GM12878 (cell line): Measurements from ENCODE around the gene FAM76A. TPM values are rescaled to one million over a fixed set of nuclear protein-coding genes. Genes with fewer than 3 reads are reported as not detected.
A peak's percentile ranks its signal among the peaks of the same experiment; 100 is the strongest.

Experiments used
- ATAC-seq: fragments of 200-7000 bp; cut with Tn5 transposase; 3 replicates; pipeline ENCODE4 v1.9.1; 2020; ENCODE audit warnings: mild to moderate bottlenecking, moderate library complexity
- BruUV-seq: library from RNA; stranded (reverse); fragments of 400-500 nt; replicated peaks from 2 replicates; lab custom pipeline; 2021; lab: Mats Ljungman, UMichigan
- CTCF ChIA-PET: fragments of 300-600 bp; sonication (Branson Sonifier 250); formaldehyde crosslinking; extraction: SDS; loops from one replicate; lab custom pipeline; 2021; ENCODE audit warnings: inconsistent platforms; lab: Yijun Ruan, JAX
- POLR2A ChIA-PET: fragments of 350-600 bp; formaldehyde crosslinking; extraction: SDS; loops from one replicate; lab custom pipeline; 2021; ENCODE audit warnings: inconsistent platforms; lab: Charles Lee
- RAD21 ChIA-PET: fragments of 300-600 bp; sonication (Branson Sonifier 250); formaldehyde crosslinking; loops from one replicate; lab custom pipeline; 2023; ENCODE audit warnings: antibody characterized with exemption; ENCODE audit not compliant: unreplicated experiment; lab: Charles Lee
- SMC1A ChIA-PET: fragments of 300-600 bp; sonication (Branson Sonifier 250); formaldehyde crosslinking; loops from one replicate; lab custom pipeline; 2023; ENCODE audit not compliant: unreplicated experiment, uncharacterized antibody; lab: Charles Lee
- DNase-seq: peaks from one replicate; pipeline ENCODE4 v3.0.0-alpha.2; 2011; ENCODE audit warnings: low read depth, low spot score
- FAIRE-seq: peaks from 3 replicates; lab custom pipeline; 2011; peaks lifted over from hg19 to GRCh38; lab: Jason Lieb, UNC
- H2AFZ ChIP-seq: 2 replicates; pipeline ENCODE4 v1.6.0; 2011; ENCODE audit warnings: low read depth, low read length, control low read depth; ENCODE audit not compliant: control insufficient read depth
- H3K27ac ChIP-seq: 2 replicates; pipeline ENCODE4 v1.5.1; 2011; ENCODE audit warnings: control low read depth; ENCODE audit not compliant: control insufficient read depth, insufficient read depth
- H3K27me3 ChIP-seq, 2 experiments: replicated peaks in 1 of 2; 2 replicates each; pipeline versions ENCODE4 v1.6.0 to v1.6.1; 2011; ENCODE audit warnings: low read length in 1 of 2; ENCODE audit not compliant: control insufficient read depth in 2 of 2, insufficient read depth in 2 of 2
- H3K36me3 ChIP-seq, 2 experiments: 2 replicates each; pipeline ENCODE4 v1.5.1; 2011; ENCODE audit warnings: low read length in 1 of 2; ENCODE audit not compliant: control insufficient read depth in 2 of 2, insufficient read depth in 2 of 2
- H3K4me1 ChIP-seq: 2 replicates; pipeline ENCODE4 v1.6.1; 2011; ENCODE audit warnings: mild to moderate bottlenecking, low read length, moderate library complexity, mixed read lengths; ENCODE audit not compliant: control insufficient read depth, insufficient read depth
- H3K4me2 ChIP-seq: 2 replicates; pipeline ENCODE4 v1.6.0; 2011; ENCODE audit warnings: control low read depth; ENCODE audit not compliant: control insufficient read depth, insufficient read depth
- H3K4me3 ChIP-seq: fragments of 200-600 bp; sonication (generic); 2 replicates; pipeline ENCODE4 v1.5.1; 2016
- H3K79me2 ChIP-seq: 2 replicates; pipeline ENCODE4 v1.6.0; 2011; ENCODE audit warnings: low read length; ENCODE audit not compliant: control insufficient read depth, insufficient read depth
- H3K9ac ChIP-seq: 2 replicates; pipeline ENCODE4 v1.8.0; 2011; ENCODE audit warnings: low read length, control low read depth, mixed read lengths; ENCODE audit not compliant: control insufficient read depth, insufficient read depth
- H3K9me3 ChIP-seq: replicated peaks from 3 replicates; pipeline ENCODE4 v1.5.1; 2011; ENCODE audit warnings: mild to moderate bottlenecking, low read length; ENCODE audit not compliant: control insufficient read depth, insufficient read depth
- H4K20me1 ChIP-seq: 2 replicates; pipeline ENCODE4 v1.6.0; 2011; ENCODE audit not compliant: control insufficient read depth, insufficient read depth
- ATF7 ChIP-seq: fragments of 450-650 bp; IDR thresholded peaks from 2 replicates; pipeline ENCODE4 v1.6.1; 2016; ENCODE audit warnings: low read depth, mild to moderate bottlenecking
- BRCA1 ChIP-seq: IDR thresholded peaks from 2 replicates; pipeline ENCODE4 v1.6.1; 2011; ENCODE audit warnings: low read depth, low read length, improper control_type of control experiment
- IRF5 ChIP-seq: fragments of 450-650 bp; IDR thresholded peaks from 2 replicates; pipeline ENCODE4 v1.6.1; 2017; ENCODE audit warnings: borderline replicate concordance
- MAX ChIP-seq: IDR thresholded peaks from 2 replicates; pipeline ENCODE4 v1.6.1; 2012; ENCODE audit warnings: low read depth, low read length, improper control_type of control experiment
- SMARCA5 ChIP-seq: fragments of 450-650 bp; IDR thresholded peaks from 2 replicates; pipeline ENCODE4 v1.6.1; 2017; ENCODE audit warnings: mild to moderate bottlenecking
- SP1 ChIP-seq: IDR thresholded peaks from one replicate; pipeline ENCODE4 v1.6.1; 2011; ENCODE audit warnings: low read depth, low read length
- SPI1 ChIP-seq: IDR thresholded peaks from 2 replicates; pipeline ENCODE4 v1.6.1; 2011; ENCODE audit warnings: low read depth, mild to moderate bottlenecking, low read length, moderate library complexity, borderline replicate concordance; ENCODE audit not compliant: insufficient read depth
- STAT3 ChIP-seq: IDR thresholded peaks from 2 replicates; pipeline ENCODE4 v1.6.1; 2011; ENCODE audit warnings: low read depth, low read length, improper control_type of control experiment
- SUPT20H ChIP-seq: IDR thresholded peaks from 2 replicates; pipeline ENCODE4 v1.6.1; 2011; ENCODE audit warnings: low read depth, mild to moderate bottlenecking, low read length, moderate library complexity, borderline replicate concordance; ENCODE audit not compliant: control insufficient read depth
- WGBS: methylation state at CpG from one replicate; pipeline ENCODE4 v1.1.6; 2016; ENCODE audit warnings: low lambda C conversion rate; ENCODE audit not compliant: insufficient replicate concordance, insufficient coverage; ENCODE audit errors: missing lambda C conversion rate; 5-methylcytosine and 5-hydroxymethylcytosine counted together
- in situ Hi-C: fragments of 300-500 bp; cut with MboI; formaldehyde crosslinking; loops from 9 replicates; pipeline ENCODE4 v1.14.3; 2018; ENCODE audit warnings: mixed read lengths
- intact Hi-C: fragments of 100-400 bp; cut with micrococcal nuclease; formaldehyde crosslinking; loops from one replicate; pipeline ENCODE4 v1.14.2; 2022; ENCODE audit not compliant: unreplicated experiment
- polyA plus RNA-seq, 11 experiments: library from polyadenylated mRNA; depleted of rRNA in 4 of 11; unstranded in 6 of 11; stranded (reverse) in 5 of 11; fragments of >200 nt; fragmentation: Nextera tagmentation in 4 of 11; fragmentation: Illumina TruSeq in 1 of 11; extraction: Ambion mirVana in 4 of 11; extraction: Trizol in 1 of 11; gene quantifications; 1 replicate in 1 of 11; 2 replicates in 10 of 11; pipeline versions ENCODE4 v1.2.1 to v1.2.3, GENCODE V29; 2011 to 2016; ENCODE audit warnings: inconsistent platforms in 2 of 11, missing spikeins in 2 of 11, low read depth in 1 of 11
- total RNA-seq, 4 experiments: library from RNA; depleted of rRNA in 3 of 4; stranded (reverse); fragments of >200 nt in 3 of 4; fragmentation: Illumina TruSeq in 1 of 4; extraction: Trizol in 1 of 4; gene quantifications; 2 replicates each; pipeline versions ENCODE4 v1.2.1 to v1.2.3, GENCODE V29; 2013 to 2021

The FAM76A gene
- total and polyA plus RNA-seq, 10 of the 15 experiments (the other 5 are each of a cell fraction or from before 2014, with no cell fraction given), result 5.4 to 13.4 (median 7.6) TPM

DNA sequence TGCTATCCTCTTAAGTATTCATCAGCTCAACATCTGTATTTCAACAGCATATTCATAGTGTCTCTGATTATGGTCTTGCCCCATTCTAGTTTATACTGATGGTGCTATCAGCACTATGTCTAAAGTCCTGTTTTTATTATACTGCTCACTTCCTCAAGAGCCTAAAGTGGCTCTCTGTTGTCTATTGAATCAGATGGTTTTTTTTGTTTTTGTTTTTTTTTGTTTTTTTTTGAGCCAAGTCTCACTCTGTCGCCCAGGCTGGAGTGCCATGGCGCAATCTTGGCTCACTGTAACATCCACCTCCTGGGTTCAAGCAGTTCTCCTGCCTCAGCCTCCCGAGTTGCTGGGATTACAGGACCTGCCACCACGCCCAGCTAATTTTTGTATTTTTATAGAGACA, 53.4 kb downstream of the FAM76A start:
- peaks cover 0 to 8% of the 10 kb centered on the region in 2 experiments; a peak in 2 of 4 replicates for H3K36me3 ChIP-seq
- FAIRE-seq, result no peak
- in situ Hi-C loops, result no loop called here
- 0 out of 3 replicates have a peak, but pooled peaks have one; percentile 13 for ATAC-seq
- H3K4me2 ChIP-seq, result no peak overlapping the region
- ChIA-PET POLR2A (no interaction called here), SMC1A (interaction anchor here (0.8 to 1.2 kb wide), 2 partner anchors 24 to 109 kb away, joined by 3 to 4 read pairs; no protein-coding TSS in a partner anchor), CTCF (no interaction called here), RAD21 (interaction anchor here (0.6 kb wide), 1 partner anchor 109 kb away, joined by 3 read pairs; no protein-coding TSS in a partner anchor)
- H2AFZ ChIP-seq, result no peak overlapping the region
- 95% methylated on average over 4 of the region's 4 CpGs for WGBS
- intact Hi-C loops, result loop anchor here (10.0 kb wide), 1 partner anchor 466 kb away; no protein-coding TSS in a partner anchor
- no peaks in the 10 kb centered on the region for H3K9me3 ChIP-seq
- H3K27ac ChIP-seq, result no peak overlapping the region
- TF ChIP-seq SPI1 (0 out of 2 replicates have a peak, but pooled peaks have one; percentile 2), MAX (no peak)
- H3K4me3 ChIP-seq, result no peak overlapping the region
- H3K4me1 ChIP-seq, result peaks cover 6% of the 10 kb centered on the region
- H4K20me1 ChIP-seq, result peaks cover 8% of the 10 kb centered on the region; the same call in 1 of the 2 replicates
- no TSS peak for BruUV-seq
- peaks cover 66% of the 10 kb centered on the region for H3K79me2 ChIP-seq
- H3K27me3 ChIP-seq, result no peaks in the 10 kb centered on the region
- no peak overlapping the region for H3K9ac ChIP-seq
- no peak for DNase-seq

- 79% methylated on average over 3 of the region's 3 CpGs for WGBS
- in situ Hi-C loops, result no loop called here
- ChIA-PET POLR2A (no interaction called here), SMC1A (interaction anchor here (1.5 kb wide), 1 partner anchor 175 kb away, joined by 5 read pairs; no protein-coding TSS in a partner anchor), CTCF (interaction anchor here (2.0 kb wide), 1 partner anchor 113 kb away, joined by 7 read pairs; no protein-coding TSS in a partner anchor), RAD21 (no interaction called here)
- Histone ChIP-seq H4K20me1 (no peaks in the 10 kb centered on the region), H3K4me2 (no peak overlapping the region), H2AFZ (no peak overlapping the region), H3K4me3 (no peak overlapping the region), H3K9ac (no peak overlapping the region), H3K27ac (no peak overlapping the region), H3K36me3 (peaks cover 0 to 4% of the 10 kb centered on the region in 2 experiments; a peak in 1 of 4 replicates), H3K27me3 (no peaks in the 10 kb centered on the region), H3K9me3 (no peaks in the 10 kb centered on the region), H3K79me2 (peaks cover 55% of the 10 kb centered on the region), H3K4me1 (no peaks in the 10 kb centered on the region; the same call in 1 of the 2 replicates)
- TF ChIP-seq SUPT20H, result no peak
- no peak for TF ChIP-seq STAT3
- TF ChIP-seq ATF7, result no peak
- TF ChIP-seq BRCA1, result no peak
- TF ChIP-seq SMARCA5, result no peak
- no peak for TF ChIP-seq SP1
- no peak for TF ChIP-seq IRF5
- ATAC-seq, result no peak
- no peak for DNase-seq
- no peak for FAIRE-seq
- intact Hi-C loops, result no loop called here
- no TSS peak for BruUV-seq
These were observed 57.2 kb downstream of the FAM76A start for GRCh38 chr1:27782950-27783349.
